ENCODE results near the gene THEM5.

The THEM5 gene

GRCh38 chr1:151819976-151820623, 33.4 kb downstream of the THEM5 start:
- no peak for DNase-seq (ENCODE audit: low read depth)

- DNase-seq (ENCODE audit: low read depth): no peak
Measured at GRCh38 chr1:151819227-151819835, 34.2 kb downstream of the THEM5 start.

DNA sequence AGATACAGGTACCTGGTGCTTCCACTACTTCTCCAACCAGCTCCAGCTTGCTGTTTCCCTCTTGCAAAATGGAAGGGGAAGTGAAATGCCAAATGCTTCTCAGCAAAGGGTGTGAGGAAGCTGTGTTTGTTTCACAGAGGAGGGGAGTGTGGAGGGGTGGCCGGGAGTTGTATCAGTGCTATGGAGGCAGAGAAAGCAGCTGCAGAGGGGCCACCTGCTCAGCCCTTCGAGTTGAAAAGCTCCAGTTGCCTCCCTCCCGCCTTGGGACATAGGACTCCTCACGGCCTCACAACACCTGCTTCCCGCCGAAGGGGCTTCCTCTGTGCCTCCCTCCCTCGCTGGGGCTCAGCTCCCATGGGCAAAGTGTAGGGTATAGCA, 36.2 kb downstream of the THEM5 start:
- DNase-seq (ENCODE audit: low read depth): no peak

- DNase-seq (ENCODE audit: low read depth): no peak
Measured at GRCh38 chr1:151816548-151817352, 36.8 kb downstream of the THEM5 start.

DNA sequence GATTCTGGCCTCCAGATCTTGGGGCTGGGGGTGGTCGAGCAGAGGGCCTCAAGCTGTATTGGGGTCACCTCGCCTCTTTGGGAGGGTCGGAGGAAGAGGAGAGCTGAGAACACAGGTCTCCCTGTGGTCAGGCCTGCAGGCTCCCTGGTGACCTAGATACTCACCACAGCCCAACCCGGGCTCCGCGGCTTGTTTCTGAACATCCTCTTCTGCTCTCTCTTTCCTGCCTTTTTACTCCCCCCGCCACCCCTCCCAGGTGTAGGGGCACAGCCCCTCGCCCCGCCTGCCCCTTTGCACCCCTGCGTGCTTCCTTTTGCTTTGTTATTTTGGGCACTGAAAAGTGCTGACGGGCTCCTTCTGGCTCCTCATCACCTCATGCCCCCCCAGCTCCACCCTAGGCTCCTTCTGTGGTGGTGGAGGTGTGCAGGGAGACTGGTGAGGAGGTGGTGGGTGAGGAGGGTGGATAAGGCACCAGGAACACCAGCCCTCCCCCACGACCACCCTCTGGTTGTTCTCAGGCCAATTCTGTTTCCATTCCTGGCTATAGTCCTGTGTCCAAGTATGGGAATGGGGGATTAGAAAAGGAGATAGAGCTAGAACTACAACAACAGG, 37.7 kb downstream of the THEM5 start:
- no peak for DNase-seq (ENCODE audit: low read depth)

DNA sequence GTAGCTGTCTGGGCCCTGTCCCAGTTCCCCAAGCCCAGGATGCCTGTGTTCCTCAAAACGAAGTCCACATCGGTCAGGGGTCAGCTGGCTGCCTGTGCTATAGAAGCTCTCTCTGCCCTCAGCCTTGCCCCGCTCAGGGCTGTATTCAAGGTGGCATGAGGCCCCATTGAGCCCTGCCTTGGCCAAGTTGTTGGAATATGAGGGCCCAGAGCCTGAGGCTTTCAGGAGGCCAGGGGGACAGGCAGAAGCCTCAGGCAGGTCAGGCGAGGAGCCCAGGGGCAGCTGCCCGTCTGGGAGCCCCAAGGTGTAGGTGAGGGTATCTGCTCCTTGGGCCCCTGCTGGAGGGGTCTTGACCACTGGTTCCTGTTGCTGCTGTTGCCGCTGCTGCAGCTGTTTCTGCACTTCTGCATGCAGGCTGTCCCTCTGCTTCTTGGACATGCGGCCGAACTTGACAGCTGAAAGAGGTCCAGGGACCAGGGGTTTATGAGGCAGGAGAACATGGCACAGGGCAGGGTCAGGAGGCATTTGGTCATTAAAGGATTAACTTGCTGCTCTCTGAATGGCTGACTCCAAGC, 38.5 kb downstream of the THEM5 start:
- no peak for DNase-seq (ENCODE audit: low read depth)

GRCh38 chr1:151814426-151814825, 39.1 kb downstream of the THEM5 start:
- DNase-seq (ENCODE audit: low read depth): no peak

DNA sequence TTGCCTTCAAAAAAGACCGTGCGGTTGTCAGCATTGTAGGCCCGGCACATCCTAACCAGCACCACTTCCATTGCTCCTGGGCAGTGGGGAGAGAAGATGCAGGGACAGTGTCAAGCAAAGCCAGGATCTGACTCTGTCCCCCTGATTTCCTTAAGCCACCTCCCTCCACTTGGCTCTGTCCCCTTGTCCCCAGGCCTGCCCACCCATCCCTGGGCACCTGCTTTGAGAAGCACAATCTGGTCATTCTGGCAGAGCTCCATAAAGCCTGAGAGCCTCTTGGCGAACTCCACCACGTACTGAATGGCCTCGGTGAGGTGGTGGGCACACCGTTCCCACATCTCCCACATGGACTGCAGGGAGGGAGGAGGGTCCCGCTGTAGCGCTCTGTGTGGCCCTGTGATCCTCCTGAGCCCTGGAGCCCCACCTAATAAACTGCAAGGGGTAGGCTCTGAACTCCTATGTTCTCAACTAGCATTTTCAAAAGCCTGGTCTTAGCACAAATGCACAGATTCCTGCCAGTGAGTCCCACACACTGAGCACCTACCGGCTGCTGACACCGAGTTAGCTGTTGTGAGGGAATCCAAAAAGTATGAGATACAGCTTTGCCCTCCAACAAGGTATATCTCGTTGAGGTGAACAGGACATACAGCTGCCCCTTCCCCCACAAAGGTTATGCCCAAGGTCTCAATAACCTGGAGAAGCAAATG, 40.1 kb downstream of the THEM5 start:
- no peak for DNase-seq (ENCODE audit: low read depth)

DNA sequence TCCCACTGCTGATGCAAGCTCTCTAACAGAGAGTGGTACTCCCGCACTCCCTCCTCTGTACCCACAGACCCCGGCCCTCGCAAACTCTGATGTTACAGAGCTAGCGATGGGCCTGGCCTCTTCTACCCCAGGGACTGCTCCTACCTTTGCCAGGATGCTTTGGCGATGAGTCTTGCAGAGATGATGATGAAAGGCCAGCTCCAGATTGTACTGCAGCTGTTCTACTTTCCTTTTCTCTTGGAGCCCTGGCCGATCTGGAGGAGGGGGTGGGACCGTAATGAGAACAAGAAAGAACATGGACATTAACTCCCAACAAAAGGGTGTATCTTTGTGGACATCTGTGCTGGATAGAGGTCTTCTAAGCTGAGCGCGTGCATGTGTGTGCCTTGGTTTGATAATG, 42.3 kb downstream of the THEM5 start:
- no peak for DNase-seq (ENCODE audit: low read depth)

DNA sequence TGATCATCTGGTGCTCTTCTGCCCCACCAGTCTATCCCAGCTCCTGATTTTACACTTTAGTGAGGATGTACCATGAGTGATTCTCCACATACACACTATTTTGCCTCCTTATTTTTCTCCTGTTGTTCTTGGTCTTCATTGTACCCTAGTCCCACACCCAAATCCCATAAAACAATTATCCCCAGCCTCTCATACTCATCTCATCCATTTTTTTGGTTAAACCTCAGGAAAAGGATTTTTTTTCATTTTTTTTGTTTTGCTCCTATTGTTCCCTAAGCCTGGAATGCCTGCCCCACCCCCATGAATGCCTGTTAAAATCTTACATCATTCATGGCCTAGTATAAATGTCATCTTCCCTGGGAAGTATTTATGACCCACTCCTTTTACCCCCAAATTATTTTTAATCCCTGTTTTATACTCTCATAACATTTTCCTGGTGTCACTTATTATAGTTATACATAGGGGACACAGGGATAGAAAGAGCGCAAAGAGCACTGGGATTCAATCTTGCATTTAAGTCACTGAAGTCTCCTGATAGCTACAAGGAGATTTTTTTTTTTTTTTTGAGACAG, 43.4 kb downstream of the THEM5 start:
- no peak for DNase-seq (ENCODE audit: low read depth)

- no peak for DNase-seq (ENCODE audit: low read depth)
Measured at GRCh38 chr1:151809290-151809984, 44.1 kb downstream of the THEM5 start.

- no peak for DNase-seq (ENCODE audit: low read depth)
Measured at GRCh38 chr1:151807766-151808165, 45.7 kb downstream of the THEM5 start.

- no peak for DNase-seq (ENCODE audit: low read depth)
Measured at GRCh38 chr1:151807131-151807530, 46.4 kb downstream of the THEM5 start.

GRCh38 chr1:151806170-151806569, 47.3 kb downstream of the THEM5 start:
- DNase-seq (ENCODE audit: low read depth): no peak

DNA sequence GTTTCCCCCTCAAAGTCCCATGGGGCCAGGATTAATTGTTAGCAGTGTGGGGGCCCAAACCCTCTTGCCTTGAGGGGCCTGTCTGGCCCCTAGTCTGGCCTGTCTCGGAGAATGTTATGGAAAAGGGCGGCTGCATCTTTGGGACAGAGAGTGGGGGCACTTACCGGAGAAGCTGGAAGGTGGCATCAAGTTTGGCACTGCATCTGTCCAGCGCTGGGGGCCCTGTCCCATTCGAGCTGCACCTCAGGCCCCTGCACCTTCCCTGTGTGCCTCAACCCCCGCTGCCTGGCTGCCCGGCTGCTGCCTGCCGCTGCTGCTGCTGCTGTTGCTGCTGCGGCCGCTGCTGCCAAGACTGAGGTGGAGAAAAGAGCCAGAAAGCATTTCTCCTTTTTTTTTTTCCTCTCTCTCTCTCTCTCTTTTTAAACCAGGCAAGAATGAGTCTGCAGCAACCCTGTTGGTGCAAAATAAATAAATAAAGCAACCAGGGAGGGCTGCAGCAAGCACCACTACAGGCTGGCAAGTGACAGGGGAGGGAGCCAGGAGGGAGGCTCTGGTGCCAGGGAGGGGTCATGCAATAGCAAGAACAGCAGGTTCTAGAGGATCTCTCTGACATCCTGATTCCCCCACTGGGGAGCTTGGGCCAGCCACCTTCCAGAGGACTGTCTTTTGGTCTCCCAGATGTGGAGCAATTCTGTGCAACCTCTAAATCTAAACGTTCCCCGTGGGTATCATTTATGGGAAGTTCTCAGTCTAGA, 48.3 kb downstream of the THEM5 start, which contains the start of gene LINGO4:
TSS of gene LINGO4 (minus strand) at position 354 of the 755 bp plus-strand sequence. CDS start 2,715 bp downstream, outside the sequence.
- no peak for DNase-seq (ENCODE audit: low read depth)

DNA sequence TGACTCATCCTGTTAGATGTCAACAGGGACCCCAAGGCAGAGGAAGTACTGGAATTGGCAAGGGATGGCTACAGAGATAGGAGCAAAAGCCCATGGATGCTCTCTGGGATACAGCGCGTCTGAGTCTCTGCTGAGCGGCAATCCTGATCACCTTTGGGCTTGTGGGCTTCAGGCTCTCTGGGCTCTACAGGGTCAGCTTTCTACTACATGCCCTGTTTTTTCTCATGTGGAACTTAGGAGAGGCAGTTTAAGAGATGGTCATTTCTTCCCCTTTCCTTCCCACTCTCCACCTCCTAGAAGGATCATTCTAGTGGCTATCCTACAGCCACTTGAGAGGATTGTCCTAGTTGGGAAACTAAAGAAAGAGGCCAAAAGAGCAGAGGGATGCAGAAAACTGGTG, 49.6 kb downstream of the THEM5 start:
- no peak for DNase-seq (ENCODE audit: low read depth)

GRCh38 chr1:151803164-151803563, 50.3 kb downstream of the THEM5 start:
- no peak for DNase-seq (ENCODE audit: low read depth)

- no peak for DNase-seq (ENCODE audit: low read depth)
Measured at GRCh38 chr1:151802372-151802771, 51.1 kb downstream of the THEM5 start.

DNA sequence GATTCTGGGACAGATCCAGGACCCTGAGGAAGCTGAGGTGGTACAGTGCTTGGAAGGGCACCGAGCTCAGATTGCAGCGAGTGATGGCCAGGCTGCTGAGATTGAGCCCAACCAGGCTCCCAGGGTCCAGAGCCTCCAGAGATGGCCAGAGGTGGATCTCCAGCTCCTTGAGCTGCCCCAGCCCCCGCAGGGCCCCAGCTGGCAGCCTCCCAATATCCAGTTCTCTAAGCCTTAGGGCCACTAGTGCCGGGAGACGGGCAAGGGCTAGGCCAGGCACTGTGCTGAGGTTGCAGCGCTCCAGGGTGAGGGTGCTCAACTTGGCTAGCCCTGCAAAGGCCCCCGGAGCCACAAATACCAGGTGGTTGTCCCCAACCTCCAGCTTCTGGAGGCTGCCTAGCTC, 51.7 kb downstream of the THEM5 start:
- no peak for DNase-seq (ENCODE audit: low read depth)

GRCh38 chr1:151801310-151801820, 52.1 kb downstream of the THEM5 start:
- DNase-seq (ENCODE audit: low read depth): no peak

Data from stimulated activated CD8-positive, alpha-beta memory T cell treated with anti-CD3 and anti-CD28 coated beads, Interleukin-12 subunit alpha, Interleukin-12 subunit beta, amount 100 ng/mL, for 4 hours (primary cell).